HG03060 (cell line): ENCODE measurements around the gene CLEC4M.
"Not testable (repeated sequence)": the region's sequence is repeated elsewhere in the genome, so short reads cannot be mapped to it uniquely, and the experiment has no call there.

ENCODE experiments used
- ATAC-seq: cut with Tn5 transposase; IDR thresholded peaks from one replicate; pipeline ENCODE4 v1.9.1; 2021; ENCODE audit warnings: low read depth, moderate number of reproducible peaks; ENCODE audit not compliant: unreplicated experiment

The CLEC4M gene

DNA sequence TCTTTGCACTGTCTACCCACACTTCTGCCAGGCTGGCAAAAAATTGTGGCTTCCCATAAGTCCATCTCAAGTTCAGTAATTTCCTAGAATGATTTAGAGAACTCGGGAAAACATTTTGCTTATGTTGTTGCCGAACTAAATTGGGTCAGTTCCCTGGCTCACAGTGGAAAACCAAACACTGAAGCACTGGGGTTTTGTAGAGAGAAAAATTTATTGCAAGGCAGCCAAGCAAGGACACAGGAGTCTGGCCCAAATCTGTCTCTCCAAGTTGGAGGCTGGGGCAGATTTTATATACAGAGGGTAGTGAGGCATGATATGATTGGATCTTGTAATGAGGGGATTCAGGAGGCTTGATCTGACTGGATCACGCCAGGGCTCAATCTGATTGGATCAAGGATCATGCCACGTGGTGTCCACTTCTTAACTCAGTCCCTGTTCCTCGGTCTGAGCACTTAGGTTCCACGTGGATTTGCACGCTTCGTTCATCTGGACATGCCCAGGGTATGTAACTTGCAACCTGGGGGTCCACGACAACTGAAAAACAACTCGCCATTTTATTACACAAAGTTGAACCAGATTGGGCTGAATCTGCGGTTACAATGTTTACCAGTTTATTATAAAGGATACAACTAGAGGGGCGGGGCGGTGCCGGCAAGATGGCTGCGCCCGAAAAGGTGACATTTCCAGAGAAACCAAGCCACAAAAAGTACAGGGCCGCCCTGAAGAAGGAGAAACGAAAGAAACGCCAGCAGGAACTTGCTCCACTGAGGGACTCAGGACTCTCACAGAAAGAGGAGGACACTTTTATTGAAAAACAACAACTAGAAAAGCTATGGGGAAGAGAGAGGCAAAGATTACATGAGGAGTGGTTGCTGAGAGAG is 23.0 kb upstream of the CLEC4M start:
- ATAC-seq = no peak

DNA sequence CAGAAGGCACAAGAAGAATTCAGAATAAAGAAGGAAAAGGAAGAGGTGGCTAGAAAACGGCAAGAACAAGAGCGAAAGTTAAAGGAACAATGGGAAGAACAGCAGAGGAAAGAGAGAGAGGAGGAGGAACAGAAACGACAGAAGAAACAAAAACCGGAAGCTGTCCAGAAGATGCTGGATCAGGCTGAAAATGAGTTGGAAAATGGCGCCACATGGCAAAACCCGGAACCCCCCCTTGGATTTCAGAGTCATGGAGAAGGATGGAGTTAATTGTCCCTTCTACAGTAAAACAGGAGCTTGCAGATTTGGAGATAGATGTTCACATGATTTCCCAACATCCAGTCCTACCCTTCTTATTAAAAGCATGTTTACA is 22.4 kb upstream of the CLEC4M start:
- ATAC-seq = no peak

DNA sequence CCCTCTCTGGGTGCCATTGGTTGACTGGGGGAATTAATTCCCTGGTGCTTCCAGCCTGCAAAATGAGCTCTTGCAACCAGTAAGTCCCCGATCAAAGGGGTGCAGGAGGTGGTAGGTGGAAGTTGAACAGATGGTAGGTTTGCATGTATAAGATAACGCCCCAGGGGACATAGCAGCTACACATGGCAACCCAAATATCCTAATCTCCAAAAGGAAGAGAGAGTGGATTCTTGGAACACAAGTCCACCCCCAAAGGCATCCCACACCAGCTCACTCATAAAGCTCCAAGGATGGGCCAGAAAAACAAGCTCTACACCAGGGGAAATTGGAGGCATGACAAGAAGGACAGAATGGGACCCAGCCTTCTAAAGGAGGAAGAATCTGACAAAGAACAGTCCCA is 20.5 kb upstream of the CLEC4M start:
- no peak for ATAC-seq

DNA sequence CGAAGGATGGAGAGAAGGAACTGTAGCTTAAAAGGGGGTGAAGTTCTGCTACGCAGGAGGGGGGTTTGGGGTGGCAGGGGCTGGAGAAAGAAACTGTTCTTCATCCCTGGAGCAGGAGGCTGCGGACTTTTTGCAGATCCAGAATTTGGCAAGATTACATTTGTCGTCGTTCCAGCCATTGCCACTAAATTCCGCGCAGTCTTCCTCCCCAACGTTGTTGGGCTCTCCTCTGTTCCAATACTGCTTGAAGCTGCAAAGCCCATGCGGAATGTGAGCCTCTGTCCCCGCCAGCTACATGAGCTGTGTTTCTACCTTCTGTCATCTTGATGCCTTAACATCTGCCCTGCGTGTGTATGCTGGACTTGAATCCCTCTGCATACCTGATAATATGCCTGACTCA is 20.1 kb upstream of the CLEC4M start:
- ATAC-seq = no peak

DNA sequence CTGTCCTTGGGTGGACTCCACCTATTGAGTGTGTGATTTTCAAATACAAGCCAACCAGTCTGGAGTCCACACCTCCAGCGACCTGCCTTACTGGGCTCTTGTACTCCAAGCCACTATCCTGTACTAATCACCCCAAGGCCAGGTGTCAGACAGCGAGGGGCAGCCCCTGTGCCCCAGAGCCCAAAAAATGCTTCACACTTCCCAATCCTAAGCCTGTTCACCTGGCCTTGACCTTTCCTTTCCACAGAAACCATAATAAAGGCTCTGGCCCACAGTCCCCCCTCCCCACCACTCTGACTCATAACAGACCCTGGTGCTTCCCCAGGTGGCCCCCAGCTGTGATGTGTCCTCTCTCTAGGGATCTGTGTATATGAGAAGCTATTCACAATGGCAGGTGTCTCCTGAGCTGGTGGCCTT is 19.6 kb upstream of the CLEC4M start:
- no peak for ATAC-seq

DNA sequence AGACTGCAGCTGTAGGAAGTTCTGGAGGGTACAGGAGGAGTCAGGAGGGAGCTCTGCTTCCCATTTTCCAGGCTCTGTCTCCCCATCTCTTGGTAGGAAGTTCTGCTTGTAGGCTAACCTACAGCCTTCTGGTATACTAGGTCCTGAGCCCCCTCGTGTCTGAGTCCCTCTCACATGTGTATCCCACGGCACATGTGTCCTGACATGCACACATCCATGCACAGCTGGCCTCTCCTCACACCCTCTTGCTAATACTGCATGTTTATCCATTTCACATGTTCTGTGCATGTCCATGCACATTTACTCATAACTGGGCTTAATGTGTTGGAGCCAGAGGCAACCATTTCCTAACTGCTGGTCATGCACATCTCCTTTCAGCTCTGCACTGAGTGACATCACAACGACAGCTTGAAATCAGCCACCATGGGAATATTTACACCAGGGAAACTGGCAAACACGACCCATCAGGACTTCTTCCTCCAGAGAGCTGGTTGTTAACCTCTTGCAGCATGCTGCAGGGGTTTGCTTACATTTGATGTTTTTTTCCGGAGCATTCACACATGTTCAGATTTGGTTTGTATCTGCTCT is 18.8 kb upstream of the CLEC4M start:
- no peak for ATAC-seq

DNA sequence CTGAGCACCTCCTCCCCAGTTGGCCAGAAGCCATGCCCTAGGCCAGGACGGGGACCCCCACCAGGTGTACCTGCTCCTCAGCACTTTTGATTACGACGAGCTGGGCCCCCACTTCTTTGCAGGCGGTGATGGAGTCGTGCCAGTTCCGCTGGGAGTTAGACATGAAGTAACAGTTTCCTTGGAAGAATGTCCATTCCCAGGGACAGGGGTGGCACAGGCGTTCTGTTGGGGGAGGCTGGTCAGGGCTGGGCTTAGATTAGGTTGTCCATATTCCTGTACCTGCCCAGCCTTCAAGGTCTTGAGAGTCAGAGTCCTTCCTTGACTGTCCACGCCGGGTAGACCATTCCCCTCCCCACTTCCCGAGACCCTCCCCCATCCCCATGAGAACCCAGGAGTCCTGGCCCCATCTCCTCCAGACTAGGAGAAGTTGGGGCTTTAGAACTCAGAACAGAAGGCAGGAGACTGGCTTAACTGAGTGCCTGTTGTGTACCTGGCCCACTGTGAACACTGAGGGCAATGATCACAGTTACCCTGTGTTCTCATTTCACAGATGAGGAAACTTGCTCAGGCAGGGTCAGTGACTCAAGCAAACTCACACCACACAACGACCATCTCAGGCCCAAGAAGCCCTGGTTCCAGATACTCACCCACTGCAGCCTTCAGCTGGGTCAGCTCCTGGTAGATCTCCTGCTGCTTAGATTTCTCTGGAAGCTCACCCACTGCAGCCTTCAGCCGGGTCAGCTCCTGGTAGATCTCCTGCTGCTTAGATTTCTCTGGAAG is 18.0 kb upstream of the CLEC4M start:
- no peak for ATAC-seq

DNA sequence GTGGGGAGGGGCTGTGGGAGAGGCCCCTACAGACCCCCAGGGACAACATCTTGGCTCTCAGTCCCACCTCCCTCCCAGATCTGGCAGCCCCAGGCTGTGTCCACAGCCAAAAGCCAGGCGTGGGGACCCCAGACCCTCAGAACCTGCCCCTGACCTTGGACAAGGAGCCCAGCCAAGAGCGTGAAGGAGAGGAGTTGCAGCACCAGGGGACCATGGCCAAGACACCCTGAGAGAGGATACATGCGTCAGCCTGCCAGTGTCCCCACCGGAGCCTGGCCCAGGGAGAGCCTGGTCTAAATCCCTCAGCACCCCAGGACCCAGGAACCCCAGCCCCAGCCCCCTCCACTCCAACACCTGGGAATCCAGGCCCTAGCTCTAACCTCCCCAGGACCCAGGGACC is 16.7 kb upstream of the CLEC4M start:
- ATAC-seq = not testable (repeated sequence)

DNA sequence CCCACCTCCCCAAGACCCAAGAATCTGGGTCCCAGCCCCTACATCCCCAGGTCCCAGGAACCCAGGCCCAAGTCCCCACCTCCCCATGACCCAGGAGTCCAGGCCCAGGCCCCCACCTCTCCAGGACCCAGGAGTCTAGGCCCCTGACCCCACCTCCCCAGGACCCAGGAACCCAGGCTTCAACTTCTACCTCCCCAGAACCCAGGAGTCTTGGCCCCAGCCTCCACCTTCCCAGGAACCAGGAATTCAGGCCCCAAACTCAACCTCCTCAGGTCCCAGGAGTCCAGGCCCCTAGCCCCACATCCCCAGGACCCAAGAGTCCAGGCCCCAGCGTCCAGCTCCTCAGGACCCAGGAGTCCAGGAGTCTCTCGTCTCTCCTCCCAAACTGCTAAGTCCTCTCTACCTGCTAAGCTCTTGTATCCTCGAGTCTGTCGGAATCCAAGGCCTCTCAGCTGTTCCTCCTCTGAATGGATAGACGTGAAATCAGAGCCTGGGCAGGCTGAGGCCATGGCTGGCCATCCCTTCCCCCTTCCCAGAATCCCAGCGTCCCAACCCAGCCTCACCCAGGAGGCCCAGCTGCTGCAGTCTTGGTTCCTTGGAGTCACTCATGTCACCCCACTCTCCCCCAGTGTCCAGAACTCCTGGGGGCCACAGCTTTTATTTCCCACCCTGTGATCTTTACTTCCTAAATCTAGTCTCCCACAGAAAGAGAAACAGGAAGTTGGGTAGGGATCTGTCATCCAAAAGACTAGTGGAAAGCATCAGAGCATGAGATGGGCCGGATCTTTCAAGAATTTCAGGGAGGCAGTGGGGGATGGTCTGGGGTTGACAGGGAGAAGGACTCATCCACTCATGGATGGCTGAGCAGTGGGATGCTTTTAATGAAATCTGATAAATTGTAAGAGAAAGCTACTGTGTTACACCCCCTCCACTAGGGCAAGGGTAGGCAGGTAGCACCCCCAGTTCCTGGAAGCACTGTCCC is 15.8 kb upstream of the CLEC4M start, which contains the start of gene CD209:
CD209 (minus strand) TSS at position 632 of the 982 bp plus-strand sequence; CDS start at position 609, 23 bp downstream.
- no peak for ATAC-seq

DNA sequence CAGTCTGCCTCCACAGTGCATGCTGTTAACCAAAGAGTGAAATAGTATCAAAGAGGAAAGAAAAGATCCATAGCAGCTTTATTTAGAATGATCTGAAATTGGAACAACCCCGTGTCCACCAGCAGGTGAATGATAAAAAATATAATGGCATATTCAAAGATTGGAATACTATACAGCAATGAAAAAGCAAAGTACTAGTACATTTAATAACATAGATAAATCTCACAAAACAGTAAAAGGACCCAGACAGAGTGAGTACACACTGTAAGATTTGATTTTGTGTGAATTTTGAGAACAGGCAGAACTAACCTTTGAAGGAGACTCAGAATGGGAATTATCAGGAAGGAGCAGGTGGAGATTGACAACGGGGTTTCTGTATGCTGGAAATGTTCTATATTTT is 14.9 kb upstream of the CLEC4M start:
- no peak for ATAC-seq

DNA sequence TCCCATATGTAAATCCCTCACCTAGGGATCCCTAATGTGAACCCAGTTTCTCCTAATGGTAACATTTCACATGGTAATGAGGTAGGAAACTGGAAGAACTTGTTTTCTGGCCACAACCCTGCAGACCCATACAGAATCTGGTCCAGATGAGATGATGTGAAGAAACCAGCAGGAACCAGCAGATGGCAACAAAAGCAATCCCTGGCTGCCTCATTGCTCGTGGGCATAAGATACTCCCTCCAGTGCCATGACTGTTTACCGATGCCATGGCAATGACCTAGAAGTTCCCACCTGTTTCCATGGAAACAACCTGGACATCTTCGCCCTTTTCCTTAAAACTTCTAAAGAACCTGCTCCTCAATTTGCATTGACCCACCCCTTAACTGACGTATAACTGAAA is 14.3 kb upstream of the CLEC4M start:
- no peak for ATAC-seq

DNA sequence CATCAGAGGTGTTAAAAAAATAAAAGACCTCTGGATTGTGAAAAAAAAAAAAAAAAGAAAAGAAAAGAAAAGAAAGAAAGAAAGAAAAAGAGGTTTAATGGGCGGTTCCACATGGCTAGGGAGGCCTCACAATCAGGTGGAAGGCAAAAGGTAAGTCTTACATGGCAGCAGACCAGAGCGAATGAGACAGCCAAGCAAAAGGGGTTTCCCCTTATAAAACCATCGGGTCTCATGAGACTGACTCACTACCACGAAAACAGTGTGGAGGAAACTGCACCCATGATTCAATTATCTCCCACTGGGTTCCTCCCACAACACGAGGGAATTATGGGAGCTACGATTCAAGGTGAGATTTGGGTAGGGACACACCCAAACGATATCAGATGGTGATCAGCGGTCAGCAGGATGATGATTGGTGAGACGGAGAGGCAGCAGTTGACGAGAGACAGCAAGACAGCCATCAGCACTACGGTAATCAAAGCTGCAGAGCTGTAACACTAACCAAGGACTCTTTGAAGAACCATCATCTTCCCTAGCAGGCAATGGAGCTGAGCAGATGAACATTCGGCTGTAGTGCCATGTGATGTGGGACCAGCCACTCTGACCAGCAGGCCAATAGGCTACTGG is 11.8 kb upstream of the CLEC4M start:
- no peak for ATAC-seq

DNA sequence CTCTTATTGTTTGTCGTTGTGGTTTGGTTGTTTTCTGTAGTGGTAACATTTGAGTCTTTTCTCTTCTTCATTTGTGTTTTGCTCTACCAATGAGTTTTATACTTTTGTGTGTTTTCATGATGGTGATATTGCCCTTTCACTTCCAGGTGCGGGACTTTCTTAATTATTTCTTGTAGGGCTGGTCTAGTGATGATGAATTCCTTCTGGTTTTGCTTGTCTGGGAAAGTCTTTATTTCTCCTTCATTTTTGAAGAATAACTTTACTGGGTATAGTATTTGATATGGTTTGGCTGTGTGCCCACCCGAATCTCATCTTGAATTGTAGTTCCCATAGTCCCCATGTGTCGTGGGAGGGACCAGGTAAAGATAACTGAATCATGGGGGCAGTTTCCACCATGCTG is 6.8 kb upstream of the CLEC4M start:
- ATAC-seq = no peak

DNA sequence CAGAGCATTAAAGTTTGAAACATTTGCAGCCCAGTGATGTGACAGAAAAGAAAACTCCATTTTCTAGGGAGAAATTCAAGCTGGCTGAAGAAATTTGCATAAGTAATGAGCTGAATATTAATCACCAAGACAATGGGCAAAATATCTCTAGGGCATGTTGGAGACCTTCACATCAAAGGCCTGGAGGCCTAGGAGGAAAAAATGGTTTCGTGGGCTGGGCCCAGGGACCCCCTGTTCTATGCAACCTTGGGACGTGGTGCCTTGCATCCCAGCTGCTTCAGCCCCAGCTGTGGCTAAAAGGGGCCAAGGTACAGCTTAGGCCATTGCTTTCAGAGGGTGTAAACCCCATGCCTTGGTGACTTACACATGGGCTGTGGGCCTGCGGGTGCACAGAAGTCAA is 5.7 kb upstream of the CLEC4M start:
- ATAC-seq = no peak

DNA sequence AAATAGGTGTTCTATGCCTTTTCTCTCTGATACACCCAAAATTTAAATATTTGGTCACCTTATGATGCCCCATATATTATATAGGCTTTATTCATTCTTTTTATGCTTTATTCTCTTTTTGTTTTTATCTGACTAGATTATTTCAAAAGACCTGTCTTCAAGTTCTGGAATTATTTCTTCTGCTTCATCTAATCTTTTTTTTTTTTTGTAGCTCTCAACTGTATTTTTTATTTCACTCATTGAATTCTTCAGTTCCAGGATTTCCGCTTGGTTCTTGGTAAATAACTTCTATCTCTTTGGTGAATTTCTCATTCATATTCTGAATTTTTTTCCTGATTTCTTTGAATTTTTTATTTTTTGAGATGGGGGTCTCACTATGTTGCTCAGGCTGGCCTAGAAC is 3.9 kb upstream of the CLEC4M start:
- ATAC-seq = no peak

DNA sequence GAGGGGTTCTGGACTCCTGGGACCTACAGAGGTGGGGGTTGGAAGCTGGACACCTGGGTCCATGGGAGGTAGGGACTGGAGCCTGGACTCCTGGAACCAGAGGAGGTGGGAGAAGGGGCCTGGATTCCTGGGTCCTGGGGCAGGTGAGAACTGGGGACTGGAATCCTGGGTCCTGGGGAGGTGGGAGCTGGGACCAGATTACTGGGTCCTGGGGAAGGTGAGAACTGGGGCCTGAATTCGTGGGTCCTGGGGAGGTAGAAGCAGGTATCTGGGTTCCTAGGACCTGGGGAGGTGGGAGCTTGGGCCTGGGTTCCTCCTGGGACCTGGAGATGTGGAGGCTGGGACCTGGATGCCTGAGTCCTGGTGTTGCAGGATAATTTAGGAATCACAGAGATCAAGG is 653 bp downstream of the CLEC4M start:
- no peak for ATAC-seq

DNA sequence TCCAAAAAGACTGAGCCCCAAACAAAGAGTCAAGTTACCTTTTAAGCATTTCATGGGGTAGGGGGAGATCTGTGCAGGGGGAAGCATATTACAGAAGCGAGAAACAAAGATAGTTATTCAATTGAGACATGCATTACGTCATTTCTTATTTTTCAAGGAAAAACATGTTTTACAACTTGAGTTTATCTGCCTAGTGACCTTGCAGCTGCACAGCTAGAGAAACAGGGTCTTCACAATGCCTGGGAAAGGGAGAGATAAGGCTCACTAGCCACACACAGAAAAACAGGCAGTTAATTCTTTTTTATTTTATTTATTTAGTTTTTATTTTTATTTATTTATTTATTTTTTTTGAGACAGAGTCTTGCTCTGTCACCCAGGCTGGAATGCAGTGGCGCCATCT is 1.1 kb downstream of the CLEC4M start:
- not testable (repeated sequence) for ATAC-seq

DNA sequence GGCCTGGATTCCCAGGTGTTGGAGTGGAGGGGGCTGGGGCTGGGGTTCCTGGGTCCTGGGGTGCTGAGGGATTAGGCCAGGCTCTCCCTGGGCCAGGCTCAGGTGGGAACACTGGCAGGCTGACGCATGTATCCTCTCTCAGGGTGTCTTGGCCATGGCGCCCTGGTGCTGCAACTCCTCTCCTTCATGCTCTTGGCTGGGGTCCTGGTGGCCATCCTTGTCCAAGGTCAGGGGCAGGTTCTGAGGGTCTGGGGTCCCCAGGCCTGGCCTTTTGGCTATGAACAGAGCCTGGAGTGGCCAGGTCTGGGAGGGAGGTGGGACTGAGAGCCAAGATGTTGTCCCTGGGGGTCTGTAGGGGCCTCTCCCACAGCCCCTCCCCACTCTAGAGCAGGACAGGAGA is 2.0 kb downstream of the CLEC4M start:
- ATAC-seq = not testable (repeated sequence)

DNA sequence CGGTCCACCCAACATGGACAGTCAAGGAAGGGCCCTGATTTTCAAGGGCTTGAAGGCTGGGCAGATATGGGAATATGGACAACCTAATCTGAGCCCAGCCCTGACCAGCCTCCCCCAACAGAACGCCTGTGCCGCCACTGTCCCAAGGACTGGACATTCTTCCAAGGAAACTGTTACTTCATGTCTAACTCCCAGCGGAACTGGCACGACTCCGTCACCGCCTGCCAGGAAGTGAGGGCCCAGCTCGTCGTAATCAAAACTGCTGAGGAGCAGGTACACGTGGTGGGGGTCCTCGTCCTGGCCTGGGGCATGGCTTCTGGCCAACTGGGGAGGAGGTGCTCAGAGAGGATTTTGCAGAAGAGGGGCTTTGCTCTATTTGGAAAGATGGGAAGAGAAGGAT is 3.5 kb downstream of the CLEC4M start:
- ATAC-seq = no peak

DNA sequence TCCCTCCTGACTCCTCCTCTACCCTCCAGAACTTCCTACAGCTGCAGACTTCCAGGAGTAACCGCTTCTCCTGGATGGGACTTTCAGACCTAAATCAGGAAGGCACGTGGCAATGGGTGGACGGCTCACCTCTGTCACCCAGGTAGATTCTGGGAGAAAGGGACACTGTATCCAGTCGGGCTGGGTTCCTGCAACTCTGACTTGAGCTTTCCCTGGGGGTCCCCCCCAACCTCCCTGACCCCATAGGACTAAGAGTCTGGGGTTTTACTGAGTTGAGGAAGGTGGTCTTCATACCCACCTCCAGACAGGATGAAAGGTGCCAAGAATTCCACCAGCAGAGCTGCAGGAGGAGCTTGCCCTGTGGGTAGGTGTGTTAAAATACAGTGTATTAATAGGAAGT is 4.4 kb downstream of the CLEC4M start:
- no peak for ATAC-seq
